IMR-90 (cell line): ENCODE results near the gene ETFRF1. TPM values are rescaled to one million over a fixed set of nuclear protein-coding genes. Genes with fewer than 3 reads are reported as not detected.

Experiments
- ATAC-seq: fragments of 200-7000 bp; cut with Tn5 transposase; 2 replicates; pipeline ENCODE4 v1.9.1; 2020; ENCODE audit warnings: low read depth, mild to moderate bottlenecking, moderate library complexity
- BruUV-seq: library from RNA; stranded (reverse); fragments of 400-500 nt; replicated peaks from 2 replicates; lab custom pipeline; 2021; lab: Mats Ljungman, UMichigan
- CTCF ChIA-PET: fragments of 300-600 bp; formaldehyde crosslinking; extraction: SDS; loops from one replicate; lab custom pipeline; 2021; ENCODE audit warnings: antibody characterized with exemption; lab: Yijun Ruan, JAX
- POLR2A ChIA-PET: fragments of 300-600 bp; sonication (Branson Sonifier 250); formaldehyde crosslinking; loops from one replicate; lab custom pipeline; 2022; ENCODE audit warnings: antibody characterized with exemption; ENCODE audit not compliant: unreplicated experiment; lab: Charles Lee
- DNase-seq: peaks from one replicate; pipeline ENCODE4 v3.0.0; 2013
- H2AFZ ChIP-seq: replicated peaks from 2 replicates; pipeline ENCODE3; 2013; ENCODE audit warnings: low read length, mild to moderate bottlenecking; ENCODE audit not compliant: poor library complexity
- H2AK5ac ChIP-seq: 2 replicates; pipeline ENCODE4 v1.6.1; 2013; ENCODE audit warnings: low read depth, low read length, inconsistent platforms
- H2AK9ac ChIP-seq: replicated peaks from 2 replicates; pipeline ENCODE3; 2013; ENCODE audit warnings: mild to moderate bottlenecking, low read depth, low read length, moderate library complexity; ENCODE audit not compliant: poor library complexity
- H2BK120ac ChIP-seq: 2 replicates; pipeline ENCODE4 v1.6.1; 2013; ENCODE audit warnings: low read depth, low read length, inconsistent platforms
- H2BK15ac ChIP-seq: 3 replicates; pipeline ENCODE4 v1.6.1; 2013; ENCODE audit warnings: low read depth, low read length, inconsistent platforms
- H2BK20ac ChIP-seq: 2 replicates; pipeline ENCODE4 v1.6.1; 2013; ENCODE audit warnings: low read depth, mild to moderate bottlenecking, inconsistent platforms, low read length, moderate library complexity
- H2BK5ac ChIP-seq: 2 replicates; pipeline ENCODE4 v1.6.1; 2013; ENCODE audit warnings: mild to moderate bottlenecking, low read depth, low read length, inconsistent platforms; ENCODE audit not compliant: poor library complexity, severe bottlenecking
- H3K14ac ChIP-seq: replicated peaks from 2 replicates; pipeline ENCODE4 v1.6.1; 2013; ENCODE audit warnings: low read depth, low read length, inconsistent platforms
- H3K18ac ChIP-seq: 2 replicates; pipeline ENCODE4 v1.6.1; 2013; ENCODE audit warnings: low read depth, low read length, control low read depth
- H3K23ac ChIP-seq: 2 replicates; pipeline ENCODE4 v1.6.1; 2013; ENCODE audit warnings: low read depth, low read length, inconsistent platforms
- H3K27ac ChIP-seq: 2 replicates; pipeline ENCODE4 v1.5.1; 2013; ENCODE audit warnings: mild to moderate bottlenecking, control low read depth, low read length; ENCODE audit not compliant: insufficient read depth
- H3K27me3 ChIP-seq: 2 replicates; pipeline ENCODE4 v1.6.1; 2013; ENCODE audit warnings: low read length; ENCODE audit not compliant: control insufficient read depth, insufficient read depth
- H3K36me3 ChIP-seq: 2 replicates; pipeline ENCODE4 v1.6.1; 2013; ENCODE audit warnings: low read length, mixed read lengths; ENCODE audit not compliant: control insufficient read depth, insufficient read depth
- H3K4ac ChIP-seq: 2 replicates; pipeline ENCODE4 v1.6.1; 2013; ENCODE audit warnings: low read depth, low read length, inconsistent platforms
- H3K4me1 ChIP-seq: 2 replicates; pipeline ENCODE4 v1.6.1; 2013; ENCODE audit warnings: low read length, mixed read lengths; ENCODE audit not compliant: control insufficient read depth, insufficient read depth
- H3K4me2 ChIP-seq: 2 replicates; pipeline ENCODE4 v1.6.1; 2013; ENCODE audit warnings: low read depth, mild to moderate bottlenecking, control low read depth, low read length, moderate library complexity
- H3K4me3 ChIP-seq: 2 replicates; pipeline ENCODE4 v1.5.1; 2013; ENCODE audit warnings: low read depth, mild to moderate bottlenecking, control low read depth, low read length, moderate library complexity; ENCODE audit not compliant: insufficient read depth
- H3K56ac ChIP-seq: 2 replicates; pipeline ENCODE4 v1.6.1; 2013; ENCODE audit warnings: low read length, inconsistent platforms; ENCODE audit not compliant: insufficient read depth; ENCODE audit errors: extremely low read depth
- H3K79me1 ChIP-seq, 2 experiments: 2 replicates each; pipeline ENCODE4 v1.6.1; 2013; ENCODE audit warnings: low read length in 2 of 2, inconsistent platforms in 1 of 2, low read depth in 1 of 2
- H3K9ac ChIP-seq: 2 replicates; pipeline ENCODE4 v1.6.1; 2013; ENCODE audit warnings: low read depth, low read length, control low read depth
- H3K9me1 ChIP-seq: 2 replicates; pipeline ENCODE4 v1.6.1; 2013; ENCODE audit warnings: low read length, inconsistent platforms; ENCODE audit not compliant: insufficient read depth
- H3K9me3 ChIP-seq: 2 replicates; pipeline ENCODE4 v1.6.1; 2013; ENCODE audit warnings: low read length; ENCODE audit not compliant: control insufficient read depth, insufficient read depth
- H4K20me1 ChIP-seq: 2 replicates; pipeline ENCODE4 v1.6.1; 2013; ENCODE audit warnings: low read length, inconsistent platforms; ENCODE audit not compliant: insufficient read depth
- H4K5ac ChIP-seq: 2 replicates; pipeline ENCODE4 v1.6.1; 2013; ENCODE audit warnings: mild to moderate bottlenecking, low read depth, low read length, control low read depth
- H4K8ac ChIP-seq, 2 experiments: 2 replicates each; pipeline ENCODE4 v1.6.1; 2013; ENCODE audit warnings: low read depth in 2 of 2, low read length in 2 of 2, control low read depth in 1 of 2, inconsistent platforms in 1 of 2
- H4K91ac ChIP-seq: 2 replicates; pipeline ENCODE4 v1.6.1; 2013; ENCODE audit warnings: low read depth, low read length, inconsistent platforms; ENCODE audit not compliant: insufficient read depth
- FOS ChIP-seq: fragments of 150-350 bp; IDR thresholded peaks from 2 replicates; pipeline ENCODE4 v1.6.1; 2016; ENCODE audit warnings: low read depth, low read length
- POLR2A ChIP-seq: IDR thresholded peaks from 2 replicates; pipeline ENCODE4 v1.6.1; 2012; ENCODE audit warnings: mild to moderate bottlenecking, low read depth, low read length
- WGBS, 2 experiments: methylation state at CpG; one replicate each; pipeline versions ENCODE4 v1.1.5 to v1.1.7; 2013; ENCODE audit warnings: missing lambda C conversion rate in 2 of 2; ENCODE audit not compliant: insufficient read length in 1 of 2; ENCODE audit errors: extremely low coverage in 2 of 2; 5-methylcytosine and 5-hydroxymethylcytosine counted together
- dilution Hi-C: fragments of 300-500 bp; cut with HindIII; formaldehyde crosslinking; loops from one replicate; pipeline ENCODE4 v1.14.3; 2018; ENCODE audit warnings: low sequenced_read_pairs; ENCODE audit not compliant: unreplicated experiment
- in situ Hi-C: fragments of 300-500 bp; cut with MboI; formaldehyde crosslinking; loops from 3 replicates; pipeline ENCODE4 v1.14.3; 2019; ENCODE audit warnings: low sequenced_read_pairs, inconsistent platforms, mixed read lengths
- intact Hi-C: fragments of 100-400 bp; cut with micrococcal nuclease; formaldehyde crosslinking; loops from 2 replicates; pipeline ENCODE4 v1.10.0; 2022
- polyA plus RNA-seq, 3 experiments: library from polyadenylated mRNA; depleted of rRNA; stranded (reverse); fragments of >200 nt; gene quantifications; 2 replicates each; pipeline ENCODE4 v1.2.3, GENCODE V29; 2012; ENCODE audit warnings: low replicate concordance in 1 of 3
- total RNA-seq: library from RNA; depleted of rRNA; stranded (reverse); fragments of >200 nt; gene quantifications from 2 replicates; pipeline ENCODE4 v1.2.3, GENCODE V29; 2012

ETFRF1 gene
- total and polyA plus RNA-seq, 2 of the 4 experiments (the other 2 are of a cell fraction): 8.6 to 14.4 TPM

- no peak overlapping the region for H2BK120ac ChIP-seq
- 0 out of 2 replicates have a peak, but pooled peaks cover 3% of the 10 kb centered on the region for H3K9me1 ChIP-seq
- H4K8ac ChIP-seq: no peak overlapping the region
- no peak overlapping the region for H2AK9ac ChIP-seq
- dilution Hi-C loops (no loop called here), intact Hi-C loops (no loop called here), in situ Hi-C loops (no loop called here)
- POLR2A ChIA-PET: no interaction called here
- no peaks in the 10 kb centered on the region for H4K20me1 ChIP-seq
- BruUV-seq: no TSS peak
- CTCF ChIA-PET: no interaction called here
- no peak overlapping the region for H3K4me3 ChIP-seq
- H3K9me3 ChIP-seq: no peaks in the 10 kb centered on the region
- H2BK20ac ChIP-seq: no peak overlapping the region
- peak; percentile 44; the same call in 1 of the 2 replicates for TF ChIP-seq FOS
- no peak for TF ChIP-seq POLR2A
- H2BK5ac ChIP-seq: peak overlapping the region; percentile 94
- no peak overlapping the region; the same call in 1 of the 2 replicates for H4K5ac ChIP-seq
- no CpG with 5 or more reads among the region's 2 CpGs for WGBS, 2 experiments
- H3K56ac ChIP-seq: no peak overlapping the region
- no peaks in the 10 kb centered on the region for H3K36me3 ChIP-seq
- H3K23ac ChIP-seq: no peak overlapping the region
- H3K9ac ChIP-seq: no peak overlapping the region
- H4K91ac ChIP-seq: no peak overlapping the region
- H3K14ac ChIP-seq: no peak overlapping the region
- DNase-seq: peak; percentile 94
- no peak overlapping the region for H3K27ac ChIP-seq
- no peak overlapping the region for H2AFZ ChIP-seq
- no peaks in the 10 kb centered on the region for H3K27me3 ChIP-seq
- peak overlapping the region; percentile 57; the same call in 1 of the 2 replicates for H3K4me2 ChIP-seq
- no peaks in the 10 kb centered on the region for H3K79me1 ChIP-seq
- H3K4ac ChIP-seq: no peak overlapping the region
- peak; percentile 80 for ATAC-seq
- peaks cover 3% of the 10 kb centered on the region for H3K4me1 ChIP-seq
- no peak overlapping the region for H2BK15ac ChIP-seq
- no peak overlapping the region for H3K18ac ChIP-seq
- no peak overlapping the region for H2AK5ac ChIP-seq
Measured at GRCh38 chr12:25187781-25188180, 7.3 kb upstream of the ETFRF1 start.
